PC-3 (cell line): ENCODE measurements around the gene C10orf62. TPM values are rescaled to one million over a fixed set of nuclear protein-coding genes. Genes with fewer than 3 reads are reported as not detected.

Experiments
- ATAC-seq: fragments of 200-7000 bp; cut with Tn5 transposase; 2 replicates; pipeline ENCODE4 v1.9.1; 2020; ENCODE audit warnings: mild to moderate bottlenecking, moderate library complexity
- BruUV-seq: library from RNA; stranded (reverse); fragments of 400-500 nt; replicated peaks from 2 replicates; lab custom pipeline; 2021; lab: Mats Ljungman, UMichigan
- CTCF ChIA-PET: fragments of 300-600 bp; sonication (Branson Sonifier 250); formaldehyde crosslinking; loops from one replicate; lab custom pipeline; 2022; ENCODE audit warnings: antibody characterized with exemption; lab: Charles Lee
- POLR2A ChIA-PET: fragments of 300-600 bp; sonication (Branson Sonifier 250); formaldehyde crosslinking; loops from one replicate; lab custom pipeline; 2022; ENCODE audit warnings: antibody characterized with exemption; ENCODE audit not compliant: unreplicated experiment; lab: Charles Lee
- DNase-seq: peaks from one replicate; pipeline ENCODE4 v3.0.0-alpha.2; 2015
- H2AFZ ChIP-seq: fragments of 300-600 bp; sonication (generic); 2 replicates; pipeline ENCODE4 v1.6.0; 2016; ENCODE audit warnings: antibody characterized with exemption, low read length
- H3F3A ChIP-seq: fragments of 300-600 bp; sonication (generic); one replicate; pipeline ENCODE4 v1.6.0; 2017; ENCODE audit warnings: antibody characterized with exemption, low read length, control low read depth, mild to moderate bottlenecking; ENCODE audit not compliant: unreplicated experiment
- H3K27ac ChIP-seq: fragments of 300-600 bp; sonication (generic); 2 replicates; pipeline ENCODE4 v1.5.1; 2016; ENCODE audit warnings: mild to moderate bottlenecking, low read length
- H3K27me3 ChIP-seq: fragments of 300-600 bp; sonication (generic); 2 replicates; pipeline ENCODE4 v1.6.1; 2016; ENCODE audit warnings: low read length, mixed read lengths
- H3K36me3 ChIP-seq: fragments of 300-600 bp; sonication (generic); 2 replicates; pipeline ENCODE4 v1.6.1; 2016; ENCODE audit warnings: low read depth, mixed run types, low read length, mixed read lengths
- H3K4me1 ChIP-seq: fragments of 300-600 bp; sonication (generic); 2 replicates; pipeline ENCODE4 v1.5.1; 2016; ENCODE audit warnings: low read length; ENCODE audit not compliant: insufficient read depth
- H3K4me2 ChIP-seq: fragments of 300-600 bp; sonication (generic); 2 replicates; pipeline ENCODE4 v1.6.0; 2016; ENCODE audit warnings: low read length
- H3K4me3 ChIP-seq: fragments of 300-600 bp; sonication (generic); 2 replicates; pipeline ENCODE4 v1.5.1; 2016; ENCODE audit warnings: mild to moderate bottlenecking, low read length, mixed read lengths
- H3K79me2 ChIP-seq: fragments of 300-600 bp; sonication (generic); 2 replicates; pipeline ENCODE4 v1.6.1; 2017; ENCODE audit warnings: low read length, mixed read lengths
- H3K9ac ChIP-seq: fragments of 300-600 bp; sonication (generic); 2 replicates; pipeline ENCODE4 v1.6.0; 2016; ENCODE audit warnings: mild to moderate bottlenecking, low read length
- H3K9me2 ChIP-seq: fragments of 300-600 bp; sonication (generic); replicated peaks from 2 replicates; pipeline ENCODE4 v1.6.1; 2016; ENCODE audit warnings: mixed run types, low read length, mixed read lengths
- H3K9me3 ChIP-seq: fragments of 300-600 bp; sonication (generic); 2 replicates; pipeline ENCODE4 v1.6.1; 2016; ENCODE audit warnings: low read length, mixed read lengths
- H4K20me1 ChIP-seq: fragments of 300-600 bp; sonication (generic); 2 replicates; pipeline ENCODE4 v1.6.1; 2016; ENCODE audit warnings: low read length, mixed read lengths
- CTCF ChIP-seq: fragments of 300-600 bp; sonication (generic); conservative IDR thresholded peaks from 2 replicates; pipeline ENCODE4 v1.5.1; 2017; ENCODE audit warnings: antibody characterized with exemption, low read depth, mild to moderate bottlenecking, low read length
- EZH2 ChIP-seq: fragments of 300-600 bp; sonication (generic); IDR thresholded peaks from one replicate; pipeline ENCODE4 v1.6.1; 2017; ENCODE audit warnings: antibody characterized with exemption, mild to moderate bottlenecking, low read length; ENCODE audit not compliant: unreplicated experiment
- EZH2phosphoT487 ChIP-seq: fragments of 300-600 bp; sonication (generic); IDR thresholded peaks from 2 replicates; pipeline ENCODE4 v1.6.1; 2018; ENCODE audit warnings: mild to moderate bottlenecking, antibody characterized with exemption, low read length, borderline replicate concordance
- intact Hi-C: fragments of 100-400 bp; cut with micrococcal nuclease; formaldehyde crosslinking; loops from 2 replicates; pipeline ENCODE4 v1.9.0; 2023
- total RNA-seq: library from RNA; depleted of rRNA; stranded (reverse); fragments of >200 nt; gene quantifications from 2 replicates; pipeline ENCODE4 v1.2.3, GENCODE V29; 2014

The C10orf62 gene
- total RNA-seq, 1 experiment from 2014 or later = not detected

GRCh38 chr10:97578171-97578844 is 11.2 kb upstream of the C10orf62 start:
- intact Hi-C loops = no loop called here
- Histone ChIP-seq H3K9me2 (no peaks in the 10 kb centered on the region), H3K27me3 (no peaks in the 10 kb centered on the region), H3K79me2 (no peaks in the 10 kb centered on the region), H2AFZ (no peak overlapping the region), H4K20me1 (no peaks in the 10 kb centered on the region), H3K4me1 (peaks cover 12% of the 10 kb centered on the region), H3K4me2 (no peak overlapping the region), H3K36me3 (no peaks in the 10 kb centered on the region), H3K9me3 (no peaks in the 10 kb centered on the region), H3K27ac (no peak overlapping the region), H3K9ac (no peak overlapping the region), H3K4me3 (no peak overlapping the region), H3F3A (no peaks in the 10 kb centered on the region)
- TF ChIP-seq EZH2 = no peak
- TF ChIP-seq CTCF = no peak
- no peak for TF ChIP-seq EZH2phosphoT487
- BruUV-seq = no TSS peak
- ATAC-seq (no peak), DNase-seq (no peak)
- ChIA-PET CTCF (no interaction called here), POLR2A (no interaction called here)

GRCh38 chr10:97580421-97581367 is 8.8 kb upstream of the C10orf62 start:
- Histone ChIP-seq H3K9ac (no peak overlapping the region), H3K9me2 (no peaks in the 10 kb centered on the region), H3F3A (no peaks in the 10 kb centered on the region), H4K20me1 (no peaks in the 10 kb centered on the region), H3K27ac (no peak overlapping the region), H3K4me2 (no peak overlapping the region), H3K27me3 (no peaks in the 10 kb centered on the region), H3K4me3 (no peak overlapping the region), H2AFZ (no peak overlapping the region), H3K9me3 (no peaks in the 10 kb centered on the region), H3K79me2 (no peaks in the 10 kb centered on the region), H3K4me1 (no peaks in the 10 kb centered on the region), H3K36me3 (no peaks in the 10 kb centered on the region)
- ATAC-seq (no peak), DNase-seq (no peak)
- ChIA-PET POLR2A (no interaction called here), CTCF (no interaction called here)
- BruUV-seq = no TSS peak
- intact Hi-C loops = no loop called here
- TF ChIP-seq CTCF (no peak), EZH2 (no peak), EZH2phosphoT487 (no peak)
